IMR-90 (cell line): Measurements from ENCODE around the gene GRAMD1B. TPM values are rescaled to one million over a fixed set of nuclear protein-coding genes. Genes with fewer than 3 reads are reported as not detected.
A peak's percentile ranks its signal among the peaks of the same experiment; 100 is the strongest.

Experiments used
- ATAC-seq: fragments of 200-7000 bp; cut with Tn5 transposase; 2 replicates; pipeline ENCODE4 v1.9.1; 2020; ENCODE audit warnings: low read depth, mild to moderate bottlenecking, moderate library complexity
- BruUV-seq: library from RNA; stranded (reverse); fragments of 400-500 nt; replicated peaks from 2 replicates; lab custom pipeline; 2021; lab: Mats Ljungman, UMichigan
- CTCF ChIA-PET: fragments of 300-600 bp; formaldehyde crosslinking; extraction: SDS; loops from one replicate; lab custom pipeline; 2021; ENCODE audit warnings: antibody characterized with exemption; lab: Yijun Ruan, JAX
- POLR2A ChIA-PET: fragments of 300-600 bp; sonication (Branson Sonifier 250); formaldehyde crosslinking; loops from one replicate; lab custom pipeline; 2022; ENCODE audit warnings: antibody characterized with exemption; ENCODE audit not compliant: unreplicated experiment; lab: Charles Lee
- DNase-seq: peaks from one replicate; pipeline ENCODE4 v3.0.0; 2013
- H2AFZ ChIP-seq: replicated peaks from 2 replicates; pipeline ENCODE3; 2013; ENCODE audit warnings: low read length, mild to moderate bottlenecking; ENCODE audit not compliant: poor library complexity
- H2AK5ac ChIP-seq: 2 replicates; pipeline ENCODE4 v1.6.1; 2013; ENCODE audit warnings: low read depth, low read length, inconsistent platforms
- H2AK9ac ChIP-seq: replicated peaks from 2 replicates; pipeline ENCODE3; 2013; ENCODE audit warnings: mild to moderate bottlenecking, low read depth, low read length, moderate library complexity; ENCODE audit not compliant: poor library complexity
- H2BK120ac ChIP-seq: 2 replicates; pipeline ENCODE4 v1.6.1; 2013; ENCODE audit warnings: low read depth, low read length, inconsistent platforms
- H2BK15ac ChIP-seq: 3 replicates; pipeline ENCODE4 v1.6.1; 2013; ENCODE audit warnings: low read depth, low read length, inconsistent platforms
- H2BK20ac ChIP-seq: 2 replicates; pipeline ENCODE4 v1.6.1; 2013; ENCODE audit warnings: low read depth, mild to moderate bottlenecking, inconsistent platforms, low read length, moderate library complexity
- H2BK5ac ChIP-seq: 2 replicates; pipeline ENCODE4 v1.6.1; 2013; ENCODE audit warnings: mild to moderate bottlenecking, low read depth, low read length, inconsistent platforms; ENCODE audit not compliant: poor library complexity, severe bottlenecking
- H3K14ac ChIP-seq: replicated peaks from 2 replicates; pipeline ENCODE4 v1.6.1; 2013; ENCODE audit warnings: low read depth, low read length, inconsistent platforms
- H3K18ac ChIP-seq: 2 replicates; pipeline ENCODE4 v1.6.1; 2013; ENCODE audit warnings: low read depth, low read length, control low read depth
- H3K23ac ChIP-seq: 2 replicates; pipeline ENCODE4 v1.6.1; 2013; ENCODE audit warnings: low read depth, low read length, inconsistent platforms
- H3K27ac ChIP-seq: 2 replicates; pipeline ENCODE4 v1.5.1; 2013; ENCODE audit warnings: mild to moderate bottlenecking, control low read depth, low read length; ENCODE audit not compliant: insufficient read depth
- H3K27me3 ChIP-seq: 2 replicates; pipeline ENCODE4 v1.6.1; 2013; ENCODE audit warnings: low read length; ENCODE audit not compliant: control insufficient read depth, insufficient read depth
- H3K36me3 ChIP-seq: 2 replicates; pipeline ENCODE4 v1.6.1; 2013; ENCODE audit warnings: low read length, mixed read lengths; ENCODE audit not compliant: control insufficient read depth, insufficient read depth
- H3K4ac ChIP-seq: 2 replicates; pipeline ENCODE4 v1.6.1; 2013; ENCODE audit warnings: low read depth, low read length, inconsistent platforms
- H3K4me1 ChIP-seq: 2 replicates; pipeline ENCODE4 v1.6.1; 2013; ENCODE audit warnings: low read length, mixed read lengths; ENCODE audit not compliant: control insufficient read depth, insufficient read depth
- H3K4me2 ChIP-seq: 2 replicates; pipeline ENCODE4 v1.6.1; 2013; ENCODE audit warnings: low read depth, mild to moderate bottlenecking, control low read depth, low read length, moderate library complexity
- H3K4me3 ChIP-seq: 2 replicates; pipeline ENCODE4 v1.5.1; 2013; ENCODE audit warnings: low read depth, mild to moderate bottlenecking, control low read depth, low read length, moderate library complexity; ENCODE audit not compliant: insufficient read depth
- H3K56ac ChIP-seq: 2 replicates; pipeline ENCODE4 v1.6.1; 2013; ENCODE audit warnings: low read length, inconsistent platforms; ENCODE audit not compliant: insufficient read depth; ENCODE audit errors: extremely low read depth
- H3K79me1 ChIP-seq, 2 experiments: 2 replicates each; pipeline ENCODE4 v1.6.1; 2013; ENCODE audit warnings: low read length in 2 of 2, inconsistent platforms in 1 of 2, low read depth in 1 of 2
- H3K9ac ChIP-seq: 2 replicates; pipeline ENCODE4 v1.6.1; 2013; ENCODE audit warnings: low read depth, low read length, control low read depth
- H3K9me1 ChIP-seq: 2 replicates; pipeline ENCODE4 v1.6.1; 2013; ENCODE audit warnings: low read length, inconsistent platforms; ENCODE audit not compliant: insufficient read depth
- H3K9me3 ChIP-seq: 2 replicates; pipeline ENCODE4 v1.6.1; 2013; ENCODE audit warnings: low read length; ENCODE audit not compliant: control insufficient read depth, insufficient read depth
- H4K20me1 ChIP-seq: 2 replicates; pipeline ENCODE4 v1.6.1; 2013; ENCODE audit warnings: low read length, inconsistent platforms; ENCODE audit not compliant: insufficient read depth
- H4K5ac ChIP-seq: 2 replicates; pipeline ENCODE4 v1.6.1; 2013; ENCODE audit warnings: mild to moderate bottlenecking, low read depth, low read length, control low read depth
- H4K8ac ChIP-seq, 2 experiments: 2 replicates each; pipeline ENCODE4 v1.6.1; 2013; ENCODE audit warnings: low read depth in 2 of 2, low read length in 2 of 2, control low read depth in 1 of 2, inconsistent platforms in 1 of 2
- H4K91ac ChIP-seq: 2 replicates; pipeline ENCODE4 v1.6.1; 2013; ENCODE audit warnings: low read depth, low read length, inconsistent platforms; ENCODE audit not compliant: insufficient read depth
- BHLHE40 ChIP-seq: fragments of 150-350 bp; IDR thresholded peaks from 2 replicates; pipeline ENCODE4 v1.6.1; 2016; ENCODE audit warnings: mild to moderate bottlenecking, low read depth, low read length
- CHD1 ChIP-seq: IDR thresholded peaks from 2 replicates; pipeline ENCODE4 v1.6.1; 2012; ENCODE audit warnings: low read depth, low read length, improper control_type of control experiment
- FOS ChIP-seq: fragments of 150-350 bp; IDR thresholded peaks from 2 replicates; pipeline ENCODE4 v1.6.1; 2016; ENCODE audit warnings: low read depth, low read length
- MAFK ChIP-seq: IDR thresholded peaks from 2 replicates; pipeline ENCODE4 v1.6.1; 2012; ENCODE audit warnings: low read depth, low read length, improper control_type of control experiment
- MXI1 ChIP-seq: IDR thresholded peaks from 2 replicates; pipeline ENCODE4 v1.6.1; 2012; ENCODE audit warnings: low read depth, mild to moderate bottlenecking, low read length, moderate library complexity, borderline replicate concordance
- NFE2L2 ChIP-seq: fragments of 150-350 bp; IDR thresholded peaks from 2 replicates; pipeline ENCODE4 v1.6.1; 2016; ENCODE audit warnings: low read depth, mild to moderate bottlenecking, low read length
- RCOR1 ChIP-seq: IDR thresholded peaks from 2 replicates; pipeline ENCODE4 v1.6.1; 2012; ENCODE audit warnings: mild to moderate bottlenecking, low read length, improper control_type of control experiment; ENCODE audit not compliant: insufficient replicate concordance
- WGBS, 2 experiments: methylation state at CpG; one replicate each; pipeline versions ENCODE4 v1.1.5 to v1.1.7; 2013; ENCODE audit warnings: missing lambda C conversion rate in 2 of 2; ENCODE audit not compliant: insufficient read length in 1 of 2; ENCODE audit errors: extremely low coverage in 2 of 2; 5-methylcytosine and 5-hydroxymethylcytosine counted together
- dilution Hi-C: fragments of 300-500 bp; cut with HindIII; formaldehyde crosslinking; loops from one replicate; pipeline ENCODE4 v1.14.3; 2018; ENCODE audit warnings: low sequenced_read_pairs; ENCODE audit not compliant: unreplicated experiment
- in situ Hi-C: fragments of 300-500 bp; cut with MboI; formaldehyde crosslinking; loops from 3 replicates; pipeline ENCODE4 v1.14.3; 2019; ENCODE audit warnings: low sequenced_read_pairs, inconsistent platforms, mixed read lengths
- intact Hi-C: fragments of 100-400 bp; cut with micrococcal nuclease; formaldehyde crosslinking; loops from 2 replicates; pipeline ENCODE4 v1.10.0; 2022
- polyA plus RNA-seq, 3 experiments: library from polyadenylated mRNA; depleted of rRNA; stranded (reverse); fragments of >200 nt; gene quantifications; 2 replicates each; pipeline ENCODE4 v1.2.3, GENCODE V29; 2012; ENCODE audit warnings: low replicate concordance in 1 of 3
- total RNA-seq: library from RNA; depleted of rRNA; stranded (reverse); fragments of >200 nt; gene quantifications from 2 replicates; pipeline ENCODE4 v1.2.3, GENCODE V29; 2012

Gene GRAMD1B
- total and polyA plus RNA-seq, 2 of the 4 experiments (the other 2 are of a cell fraction): 7.1 to 7.2 TPM

DNA sequence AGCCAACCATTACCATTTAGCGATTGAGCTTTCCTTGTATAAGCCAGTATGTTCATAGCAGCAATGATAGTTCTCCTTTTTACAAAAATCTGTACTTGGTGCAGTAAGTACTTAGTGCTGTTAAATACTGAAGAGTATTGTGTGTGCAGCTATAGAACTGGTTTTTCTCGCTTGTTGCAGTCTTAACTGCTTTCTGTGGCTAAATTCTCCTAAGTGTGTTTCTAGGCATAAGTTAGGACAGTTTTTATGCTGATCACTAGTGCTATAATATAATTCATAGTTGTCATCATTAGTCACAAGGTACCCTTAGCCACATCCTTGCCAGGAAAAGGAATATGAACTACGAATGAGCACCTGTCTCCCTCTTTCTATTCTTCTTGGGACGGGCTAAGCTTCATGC, 107.7 kb downstream of the GRAMD1B start (continued):
- TF ChIP-seq MAFK: no peak
- no peak for TF ChIP-seq RCOR1
- TF ChIP-seq CHD1: no peak
- no peak for TF ChIP-seq MXI1

- BruUV-seq: no TSS peak
- no peak overlapping the region for H3K27ac ChIP-seq
- H4K20me1 ChIP-seq: peaks cover 8% of the 10 kb centered on the region; the same call in 1 of the 2 replicates
- dilution Hi-C loops (no loop called here), in situ Hi-C loops (no loop called here), intact Hi-C loops (no loop called here)
- no peak overlapping the region for H2BK15ac ChIP-seq
- no peak overlapping the region for H2BK120ac ChIP-seq
- ATAC-seq (peak; percentile 70), DNase-seq (peak; percentile 70)
- no peaks in the 10 kb centered on the region for H3K36me3 ChIP-seq
- H2AK5ac ChIP-seq: no peak overlapping the region
- peaks cover 21% of the 10 kb centered on the region for H3K9me1 ChIP-seq
- H4K5ac ChIP-seq: no peak overlapping the region
- TF ChIP-seq BHLHE40 (peak; percentile 65; the same call in 1 of the 2 replicates), MAFK (peak; percentile 62), FOS (peak; percentile 57; the same call in 1 of the 2 replicates), NFE2L2 (0 out of 2 replicates have a peak, but pooled peaks have one; percentile 41), MXI1 (no peak)
- no peak overlapping the region for H4K91ac ChIP-seq
- no peaks in the 10 kb centered on the region for H3K27me3 ChIP-seq
- 0% methylated on average over 1 of the region's 4 CpGs; no CpG with 5 or more reads in 1 of the 2 experiments for WGBS, 2 experiments
- peak overlapping the region; percentile 28 for H2BK5ac ChIP-seq
- H3K18ac ChIP-seq: no peak overlapping the region
- H3K4me1 ChIP-seq: peaks cover 16% of the 10 kb centered on the region
- peak overlapping the region; percentile 32; the same call in 1 of the 2 replicates for H3K4me2 ChIP-seq
- H3K23ac ChIP-seq: no peak overlapping the region
- POLR2A ChIA-PET: no interaction called here
- no peak overlapping the region for H3K4ac ChIP-seq
- no peak overlapping the region for H3K14ac ChIP-seq
- no peaks in the 10 kb centered on the region for H3K9me3 ChIP-seq
- H3K56ac ChIP-seq: no peak overlapping the region
- peaks cover 32 to 46% of the 10 kb centered on the region in 2 experiments; a peak in 3 of 4 replicates for H3K79me1 ChIP-seq
- no peak overlapping the region for H4K8ac ChIP-seq
- no peak overlapping the region for H3K9ac ChIP-seq
- H2AK9ac ChIP-seq: no peak overlapping the region
- no peak overlapping the region for H2AFZ ChIP-seq
- no peak overlapping the region for H2BK20ac ChIP-seq
- CTCF ChIA-PET: no interaction called here
- H3K4me3 ChIP-seq: no peak overlapping the region
Observed at GRCh38 chr11:123543797-123544196, 113.7 kb downstream of the GRAMD1B start.
